DMS114 treated with DMSO at 0.1 percent for 48 hours (cell line): ENCODE measurements around the gene OIP5.
"Not testable (repeated sequence)": the region's sequence is repeated elsewhere in the genome, so short reads cannot be mapped to it uniquely, and the experiment has no call there.

Experiments
- DNase-seq: peaks from one replicate; lab custom pipeline; 2025; ENCODE audit not compliant: unreplicated experiment; lab: John Stamatoyannopoulos, UW

Gene OIP5

DNA sequence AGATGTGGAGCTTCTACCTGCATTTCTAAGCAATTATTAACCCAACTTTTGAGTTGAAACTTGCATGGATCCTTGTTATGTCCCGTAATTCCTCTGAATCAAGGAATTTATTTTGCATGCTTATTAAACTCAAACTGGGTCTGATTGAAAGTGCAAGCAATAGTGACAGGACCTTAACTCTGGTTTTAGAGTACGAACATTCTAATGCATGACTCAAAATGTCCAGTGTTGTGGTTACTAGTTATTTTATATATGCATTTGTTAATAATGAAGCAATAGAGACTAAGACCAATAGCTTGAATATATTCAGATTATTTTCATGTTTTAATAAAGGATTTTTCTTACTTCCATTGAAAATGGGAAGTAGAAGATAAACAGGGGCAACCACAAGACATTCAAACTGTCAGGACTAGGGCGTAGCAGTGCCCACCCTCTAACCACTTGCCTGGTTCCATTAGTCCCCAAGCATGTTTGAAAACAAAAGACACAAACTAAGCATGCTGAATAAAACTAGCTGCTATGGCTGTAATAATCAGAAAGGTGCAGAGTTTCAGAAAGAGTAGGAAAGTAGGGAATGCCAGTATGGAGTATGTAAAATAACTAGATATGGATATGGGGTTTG is 28.1 kb downstream of the OIP5 start:
- no peak for DNase-seq

- no peak for DNase-seq
Observed at GRCh38 chr15:41301587-41301986, 30.8 kb downstream of the OIP5 start.

DNA sequence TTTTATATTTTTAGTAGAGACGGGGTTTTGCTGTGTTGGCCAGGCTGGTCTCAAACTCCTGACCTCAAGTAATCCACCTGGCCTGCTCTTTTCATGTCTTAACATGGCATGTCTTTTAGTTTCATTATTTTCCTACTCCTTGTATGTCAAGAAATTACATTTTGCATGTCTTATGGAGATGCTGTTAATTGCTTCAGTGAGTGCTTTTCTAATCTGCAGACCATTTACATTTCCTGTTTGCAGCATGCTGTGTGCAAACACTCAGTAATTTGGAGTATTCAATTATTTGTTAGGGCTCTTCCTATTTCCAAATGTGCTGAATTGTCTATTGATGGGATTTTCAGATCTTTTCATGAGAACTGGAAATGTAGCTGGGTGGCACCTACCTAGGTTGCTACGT is 31.3 kb downstream of the OIP5 start:
- not testable (repeated sequence) for DNase-seq

DNA sequence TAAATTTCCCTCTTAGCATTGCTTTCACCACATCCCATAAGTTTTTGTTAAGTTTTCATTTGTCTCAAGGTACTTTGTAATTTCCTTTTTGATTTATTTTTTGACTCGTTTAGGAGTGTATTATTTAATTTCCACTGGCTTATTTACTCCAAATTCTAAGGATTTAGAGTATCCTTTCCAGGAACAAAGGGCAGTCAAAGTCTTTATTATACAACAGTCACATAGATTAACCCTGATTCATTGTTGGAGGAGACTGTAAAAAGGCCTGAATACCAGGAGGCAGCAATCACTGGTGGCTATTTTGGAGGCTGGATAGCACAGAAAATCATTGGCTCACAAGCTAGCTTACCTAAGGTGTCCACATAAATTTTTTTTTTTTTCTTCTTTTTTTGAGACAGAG is 39.9 kb downstream of the OIP5 start:
- DNase-seq, result no peak

GRCh38 chr15:41291065-41291631 is 41.2 kb downstream of the OIP5 start:
- DNase-seq, result no peak

DNA sequence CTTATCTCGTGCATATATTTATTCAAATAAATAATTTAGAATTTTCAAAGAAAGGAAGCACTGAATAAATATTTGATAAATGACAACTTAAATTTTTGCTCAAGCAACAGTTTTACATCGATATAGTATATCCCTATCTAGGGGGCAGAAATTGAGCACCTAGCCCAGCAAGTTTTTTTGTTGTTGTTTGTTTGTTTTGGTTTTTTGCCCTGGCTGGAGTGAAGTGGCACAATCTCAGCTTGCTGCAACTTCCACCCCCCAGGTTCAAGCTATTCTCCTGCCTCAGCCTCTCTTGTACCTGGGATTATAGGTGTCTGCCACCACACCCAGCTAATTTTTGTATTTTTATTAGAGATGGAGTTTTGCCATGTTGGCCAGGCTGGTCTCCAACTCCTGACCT is 42.4 kb downstream of the OIP5 start:
- DNase-seq, result no peak

DNA sequence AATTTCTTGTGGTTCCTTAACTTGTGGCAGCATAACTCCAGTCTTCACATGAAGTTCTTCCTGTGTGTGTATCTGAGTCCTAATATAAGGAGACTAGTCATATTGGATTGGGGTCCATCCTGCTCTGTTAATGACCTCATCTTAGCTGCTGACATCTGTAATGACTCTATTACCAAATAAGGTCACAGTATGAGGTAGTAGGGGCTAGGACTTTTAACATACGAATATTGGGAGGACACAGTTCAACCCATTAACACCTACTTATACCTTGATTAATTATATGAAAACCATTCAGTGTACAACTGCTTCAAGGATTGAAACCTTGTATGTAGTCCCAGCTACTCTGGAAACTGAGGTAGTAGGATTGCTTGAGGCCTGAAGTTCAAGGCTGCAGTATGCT is 43.9 kb downstream of the OIP5 start:
- no peak for DNase-seq

GRCh38 chr15:41286665-41287333 is 45.6 kb downstream of the OIP5 start:
- no peak for DNase-seq

DNA sequence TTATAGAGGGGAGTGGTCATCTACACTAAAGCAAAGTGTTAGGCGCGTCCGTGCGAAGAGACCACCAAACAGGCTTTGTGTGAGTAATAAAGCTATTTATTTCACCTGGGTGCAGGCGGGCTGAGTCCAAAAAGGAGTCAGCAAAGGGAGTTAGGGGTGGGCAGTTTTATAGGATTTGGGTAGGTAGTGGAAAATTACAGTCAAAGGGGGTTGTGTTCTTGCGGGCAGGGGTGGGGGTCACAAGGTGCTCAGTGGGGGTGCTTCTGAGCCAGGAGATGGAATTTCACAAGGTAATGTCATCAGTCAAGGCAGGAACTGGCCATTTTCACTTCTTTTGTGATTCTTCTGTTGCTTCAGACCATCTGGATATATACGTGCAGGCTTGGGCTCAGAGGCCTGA is 47.1 kb downstream of the OIP5 start:
- DNase-seq, result no peak

DNA sequence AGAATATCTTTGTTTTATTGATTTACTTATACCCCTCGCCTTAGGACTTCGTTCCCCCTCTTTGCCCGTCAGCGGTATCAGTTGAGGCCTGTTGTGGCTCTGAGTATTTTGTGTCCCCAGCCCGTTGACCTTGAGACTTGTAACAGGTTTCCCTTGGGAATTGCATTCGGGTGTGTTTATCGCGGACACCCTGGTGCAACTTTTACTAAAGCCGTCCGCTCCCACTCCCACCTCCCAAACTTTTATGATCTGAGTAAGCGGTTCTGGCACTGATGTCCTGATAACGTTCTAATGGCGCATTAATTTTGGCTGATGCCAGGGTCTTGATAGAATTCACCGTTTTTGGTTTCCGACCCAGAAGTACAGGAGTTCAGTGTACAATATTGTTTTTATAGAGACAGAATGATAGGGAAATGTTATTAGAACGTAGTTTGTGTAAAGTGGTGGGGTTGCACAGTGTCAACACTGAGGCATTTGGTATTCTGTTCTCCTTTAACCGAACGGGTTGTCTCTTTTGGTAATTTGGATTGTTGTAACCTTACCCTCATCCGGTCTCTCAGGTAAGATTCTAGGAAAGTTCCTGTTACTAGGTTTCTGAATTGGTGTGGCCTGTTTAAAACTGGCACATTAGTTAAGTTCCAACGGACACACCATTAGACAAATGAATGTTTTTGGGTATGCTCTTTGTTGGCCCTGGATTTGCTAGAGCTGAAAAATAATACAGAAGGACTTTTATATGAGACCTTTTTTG is 47.8 kb downstream of the OIP5 start:
- no peak for DNase-seq

GRCh38 chr15:41283653-41284426 is 48.6 kb downstream of the OIP5 start:
- peak; percentile 97 for DNase-seq

GRCh38 chr15:41282980-41283652 is 49.3 kb downstream of the OIP5 start:
- not testable (repeated sequence) for DNase-seq

DNA sequence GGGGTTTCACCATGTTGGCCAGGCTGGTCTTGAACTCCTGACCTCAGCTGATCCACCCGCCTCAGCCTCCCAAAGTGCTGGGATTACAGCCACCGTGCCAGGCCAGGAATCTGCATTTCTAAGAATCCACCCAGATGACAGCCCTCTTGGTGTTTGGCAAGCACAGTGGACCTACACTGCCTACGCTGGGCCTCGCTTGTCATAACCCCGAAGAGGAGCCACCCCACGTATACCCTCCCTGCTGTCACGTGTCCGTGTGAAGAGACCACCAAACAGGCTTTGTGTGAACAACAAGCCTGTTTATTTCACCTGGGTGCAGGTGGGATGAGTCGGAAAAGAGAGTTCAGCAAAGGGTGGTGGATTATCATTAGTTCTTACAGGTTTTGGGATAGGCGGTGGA is 50.0 kb downstream of the OIP5 start:
- not testable (repeated sequence) for DNase-seq

DNA sequence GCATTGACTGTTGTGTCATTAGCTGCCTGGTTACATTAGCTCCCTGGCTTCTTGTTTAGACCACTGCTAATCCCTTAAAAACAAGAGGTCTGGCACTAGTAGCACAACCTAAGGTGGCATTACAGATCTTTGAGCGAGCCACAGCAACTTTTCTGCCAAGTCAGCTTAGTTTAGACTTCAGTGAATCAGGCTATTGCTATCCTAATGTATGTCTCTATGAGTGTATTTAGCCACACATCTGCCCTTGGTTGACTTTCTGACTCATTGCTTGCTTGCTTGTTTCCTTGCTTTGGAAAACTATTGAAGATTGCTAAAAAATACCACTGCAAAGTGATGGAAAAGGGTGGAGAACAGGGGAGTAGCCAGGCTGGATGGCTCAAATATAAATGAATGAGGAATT is 51.2 kb downstream of the OIP5 start:
- DNase-seq, result no peak

DNA sequence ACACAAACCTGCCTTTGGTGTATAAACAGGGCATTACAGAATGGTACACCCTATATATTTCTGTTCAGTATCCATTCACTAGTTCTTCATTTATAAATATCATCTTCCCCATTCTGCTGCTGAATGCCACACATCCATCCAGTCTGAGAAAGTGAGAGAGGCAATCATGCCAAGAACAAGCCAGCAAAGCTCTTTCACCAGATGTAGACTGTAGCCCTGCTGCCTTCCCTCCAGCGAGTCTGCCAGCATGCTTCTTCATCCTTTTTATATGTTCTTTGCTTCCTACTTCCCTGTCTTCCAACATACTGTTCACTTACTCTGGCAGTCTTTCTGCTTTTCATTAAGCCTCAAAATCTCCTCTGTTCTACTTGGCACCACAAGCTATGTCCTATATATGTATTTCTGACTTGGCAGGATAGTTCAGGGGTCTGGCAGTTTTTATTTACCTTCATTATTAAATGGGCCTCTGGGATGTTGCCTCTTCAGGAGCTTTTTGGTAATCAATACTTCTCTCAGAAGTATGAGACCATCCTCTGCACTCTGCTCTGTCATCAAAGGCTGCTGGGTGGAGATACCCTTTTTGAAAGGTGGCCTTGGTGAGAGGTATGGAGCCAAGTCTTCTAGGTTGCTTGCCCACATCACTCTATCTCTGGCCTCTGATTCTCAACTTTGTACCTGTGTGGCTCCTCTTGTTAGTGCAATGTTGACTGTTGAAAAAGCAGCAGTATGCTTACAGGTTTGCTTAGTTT is 52.7 kb downstream of the OIP5 start:
- DNase-seq, result no peak

DNA sequence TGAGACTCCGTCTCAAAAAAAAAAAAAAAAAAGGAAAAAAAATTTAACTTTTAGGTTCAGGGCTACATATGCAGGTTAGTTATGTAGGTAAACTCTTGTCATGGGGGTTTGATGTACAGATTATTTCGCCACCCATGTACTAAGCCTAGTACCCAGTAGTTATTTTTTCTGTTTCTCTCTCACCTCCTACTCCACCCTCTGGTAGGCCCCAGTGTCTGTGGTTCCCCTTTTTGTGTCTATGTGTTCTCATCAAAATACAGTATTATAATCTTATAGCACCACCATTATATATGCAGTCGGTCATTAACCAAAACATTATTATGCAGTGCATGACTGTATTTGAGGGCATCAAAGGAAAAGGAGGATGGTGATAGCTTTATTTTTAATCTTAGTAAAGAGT is 54.1 kb downstream of the OIP5 start:
- DNase-seq, result no peak

- no peak for DNase-seq
Observed at GRCh38 chr15:41276831-41277230, 55.6 kb downstream of the OIP5 start.

DNA sequence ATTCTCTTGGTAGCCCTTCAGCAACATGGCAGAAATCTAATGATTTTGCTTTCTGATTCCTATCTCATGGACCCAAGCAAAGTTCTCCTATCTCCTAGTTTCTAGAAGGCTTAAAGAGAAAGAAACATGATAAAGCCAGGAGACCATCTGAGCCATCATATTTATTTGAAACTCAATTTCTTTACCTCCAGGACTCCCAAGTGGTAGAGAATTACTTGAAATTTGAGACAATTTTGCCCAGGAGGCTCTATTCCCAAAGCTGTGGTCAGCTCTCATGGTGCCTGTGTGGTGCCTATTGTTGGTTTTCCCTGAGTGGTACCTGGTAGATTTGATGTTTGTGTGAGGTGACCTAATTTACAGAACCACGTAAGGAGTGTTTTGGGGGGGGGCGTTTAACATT is 62.5 kb downstream of the OIP5 start:
- DNase-seq, result no peak

DNA sequence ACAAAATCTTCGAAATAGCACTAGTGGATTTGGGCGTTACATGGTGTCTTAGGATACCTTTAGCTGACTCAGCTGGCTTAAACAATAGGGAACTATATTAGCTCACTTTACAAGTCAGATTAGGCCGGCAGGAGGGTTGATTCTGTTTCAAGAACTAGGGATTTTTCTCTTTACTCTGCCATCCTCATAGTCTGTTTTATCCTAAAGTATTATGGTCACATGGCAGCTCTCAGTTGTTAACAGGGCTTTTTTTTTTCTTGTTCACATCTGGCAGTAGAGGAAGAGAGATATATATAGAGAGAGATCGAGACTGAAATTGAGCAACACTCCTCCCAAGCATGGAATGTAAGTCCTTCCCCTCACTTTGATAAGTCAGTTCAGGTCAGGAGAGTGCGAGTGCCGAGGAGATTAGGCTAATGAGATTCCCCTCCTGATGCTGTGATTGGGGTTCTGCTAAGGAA is 68.5 kb downstream of the OIP5 start:
- DNase-seq, result no peak

- no peak for DNase-seq
Observed at GRCh38 chr15:41262571-41262970, 69.8 kb downstream of the OIP5 start.
